ENCODE measurements around the gene DTX2. TPM values are rescaled to one million over a fixed set of nuclear protein-coding genes. Genes with fewer than 3 reads are reported as not detected.
"Not testable (repeated sequence)": the region's sequence is repeated elsewhere in the genome, so short reads cannot be mapped to it uniquely, and the experiment has no call there.

DTX2 gene
- polyA plus RNA-seq, 3 donors from 2014 or later: 5.2 to 15.3 (median 9.1) TPM

GRCh38 chr7:76506643-76507042, 45.1 kb downstream of the DTX2 start:
- not testable (repeated sequence) for H3K4me3 Mint-ChIP-seq; DNase-seq; H3K27me3 Mint-ChIP-seq (ENCODE audit: low read depth in 3 of 3); H3K36me3 Mint-ChIP-seq; H3K4me1 Mint-ChIP-seq; H3K9me3 Mint-ChIP-seq
- peak overlapping the region in 1 of 6 donors; percentile 15 for H3K27ac Mint-ChIP-seq

GRCh38 chr7:76507723-76508406, 46.4 kb downstream of the DTX2 start:
- no peak for DNase-seq
- no peaks in the 10 kb centered on the region for H3K36me3 Mint-ChIP-seq
- H3K27me3 Mint-ChIP-seq (ENCODE audit: low read depth in 3 of 3): peaks cover 0 to 1% (median 0%) of the 10 kb centered on the region in 3 donors
- no peak overlapping the region for H3K27ac Mint-ChIP-seq
- H3K4me1 Mint-ChIP-seq: no peaks in the 10 kb centered on the region
- H3K9me3 Mint-ChIP-seq: no peaks in the 10 kb centered on the region
- no peak overlapping the region for H3K4me3 Mint-ChIP-seq

GRCh38 chr7:76509931-76510877, 48.7 kb downstream of the DTX2 start, which contains the start of gene UPK3B:
TSS of gene UPK3B (plus strand) at chr7:76510552. CDS start at chr7:76510653, 101 bp downstream.
- no peaks in the 10 kb centered on the region for H3K9me3 Mint-ChIP-seq
- H3K27me3 Mint-ChIP-seq (ENCODE audit: low read depth in 3 of 3): peaks cover 0 to 2% (median 2%) of the 10 kb centered on the region in 3 donors
- no peak for DNase-seq
- no peak within 1 kb of the TSS for H3K4me3 Mint-ChIP-seq
- H3K36me3 Mint-ChIP-seq: no peaks in the 10 kb centered on the region
- H3K27ac Mint-ChIP-seq: no peak within 1 kb of the TSS
- H3K4me1 Mint-ChIP-seq: no peaks in the 10 kb centered on the region

GRCh38 chr7:76511200-76511910, 49.8 kb downstream of the DTX2 start:
- not testable (repeated sequence) for H3K9me3 Mint-ChIP-seq; H3K36me3 Mint-ChIP-seq; H3K27me3 Mint-ChIP-seq (ENCODE audit: low read depth in 3 of 3); DNase-seq; H3K4me1 Mint-ChIP-seq; H3K27ac Mint-ChIP-seq; H3K4me3 Mint-ChIP-seq

- H3K27me3 Mint-ChIP-seq (ENCODE audit: low read depth in 3 of 3); DNase-seq; H3K4me1 Mint-ChIP-seq; H3K27ac Mint-ChIP-seq; H3K9me3 Mint-ChIP-seq; H3K36me3 Mint-ChIP-seq; H3K4me3 Mint-ChIP-seq: not testable (repeated sequence)
These were observed 50.7 kb downstream of the DTX2 start for GRCh38 chr7:76511911-76512885.

GRCh38 chr7:76512941-76513816, 51.7 kb downstream of the DTX2 start:
- no peak for DNase-seq
- H3K4me3 Mint-ChIP-seq: no peak overlapping the region
- peaks cover 0 to 2% (median 2%) of the 10 kb centered on the region in 3 donors for H3K27me3 Mint-ChIP-seq (ENCODE audit: low read depth in 3 of 3)
- no peaks in the 10 kb centered on the region for H3K36me3 Mint-ChIP-seq
- no peaks in the 10 kb centered on the region for H3K4me1 Mint-ChIP-seq
- H3K27ac Mint-ChIP-seq: no peak overlapping the region
- H3K9me3 Mint-ChIP-seq: no peaks in the 10 kb centered on the region

- DNase-seq: no peak
- no peaks in the 10 kb centered on the region for H3K9me3 Mint-ChIP-seq
- H3K27me3 Mint-ChIP-seq (ENCODE audit: low read depth in 3 of 3): peaks cover 0 to 4% (median 2%) of the 10 kb centered on the region in 3 donors
- H3K27ac Mint-ChIP-seq: no peak overlapping the region
- no peaks in the 10 kb centered on the region for H3K36me3 Mint-ChIP-seq
- H3K4me3 Mint-ChIP-seq: no peak overlapping the region
- H3K4me1 Mint-ChIP-seq: no peaks in the 10 kb centered on the region
These were observed 52.6 kb downstream of the DTX2 start for GRCh38 chr7:76513817-76514799.

- H3K4me1 Mint-ChIP-seq: no peaks in the 10 kb centered on the region
- H3K27me3 Mint-ChIP-seq (ENCODE audit: low read depth in 3 of 3): peaks cover 0 to 4% (median 2%) of the 10 kb centered on the region in 3 donors
- H3K9me3 Mint-ChIP-seq: no peaks in the 10 kb centered on the region
- no peak overlapping the region for H3K4me3 Mint-ChIP-seq
- no peak for DNase-seq
- no peak overlapping the region for H3K27ac Mint-ChIP-seq
- H3K36me3 Mint-ChIP-seq: no peaks in the 10 kb centered on the region
These were observed 53.6 kb downstream of the DTX2 start for GRCh38 chr7:76514926-76515771.

- H3K4me1 Mint-ChIP-seq: no peaks in the 10 kb centered on the region
These were observed 54.5 kb downstream of the DTX2 start for GRCh38 chr7:76515999-76516443.

GRCh38 chr7:76516932-76517331, 55.4 kb downstream of the DTX2 start:
- H3K4me3 Mint-ChIP-seq; H3K4me1 Mint-ChIP-seq; DNase-seq; H3K36me3 Mint-ChIP-seq; H3K27ac Mint-ChIP-seq; H3K9me3 Mint-ChIP-seq; H3K27me3 Mint-ChIP-seq (ENCODE audit: low read depth in 3 of 3): not testable (repeated sequence)

More at GRCh38 chr7:76515999-76516443, 54.5 kb downstream of the DTX2 start:
- H3K9me3 Mint-ChIP-seq: no peaks in the 10 kb centered on the region
- no peaks in the 10 kb centered on the region for H3K36me3 Mint-ChIP-seq
- peaks cover 0 to 4% (median 2%) of the 10 kb centered on the region in 3 donors for H3K27me3 Mint-ChIP-seq (ENCODE audit: low read depth in 3 of 3)
- no peak overlapping the region for H3K4me3 Mint-ChIP-seq
- H3K27ac Mint-ChIP-seq: no peak overlapping the region
- DNase-seq: peak in 2 of 3 donors; percentile 33 to 41

GRCh38 chr7:76526183-76526582, 64.7 kb downstream of the DTX2 start:
- not testable (repeated sequence) for H3K27ac Mint-ChIP-seq; H3K9me3 Mint-ChIP-seq; H3K4me1 Mint-ChIP-seq; H3K36me3 Mint-ChIP-seq; H3K27me3 Mint-ChIP-seq (ENCODE audit: low read depth in 3 of 3); DNase-seq; H3K4me3 Mint-ChIP-seq
